Neural cell (in vitro differentiated cells): ENCODE measurements around the gene KMT2B. TPM values are rescaled to one million over a fixed set of nuclear protein-coding genes. Genes with fewer than 3 reads are reported as not detected.

Experiments used
- H2AFZ ChIP-seq: fragments of 200-600, 300-800 bp; sonication (generic), shearing (Covaris generic); 2 replicates; pipeline ENCODE4 v1.6.0; 2014; ENCODE audit warnings: low read depth, mild to moderate bottlenecking, antibody characterized with exemption, low read length, moderate library complexity
- H3F3A ChIP-seq: fragments of 200-600 bp; shearing (Covaris generic); 2 replicates; pipeline ENCODE4 v1.6.1; 2016; ENCODE audit warnings: mild to moderate bottlenecking, moderate library complexity, mixed read lengths, antibody characterized with exemption, low read length; ENCODE audit not compliant: insufficient read depth, poor library complexity, severe bottlenecking
- H3K27ac ChIP-seq: fragments of 200-600, 300-800 bp; sonication (generic), shearing (Covaris generic); 2 replicates; pipeline ENCODE4 v1.5.1; 2014; ENCODE audit warnings: mild to moderate bottlenecking, low read length, moderate library complexity
- H3K27me3 ChIP-seq: fragments of 300-800, 200-600 bp; sonication (generic), shearing (Covaris generic); 2 replicates; pipeline ENCODE4 v1.6.0; 2014; ENCODE audit warnings: mild to moderate bottlenecking, low read depth, low read length, moderate library complexity; ENCODE audit not compliant: insufficient read depth
- H3K36me3 ChIP-seq: fragments of 300-800, 200-600 bp; sonication (generic), shearing (Covaris generic); 2 replicates; pipeline ENCODE4 v1.5.1; 2014; ENCODE audit warnings: mild to moderate bottlenecking, antibody characterized with exemption, low read length, moderate library complexity; ENCODE audit not compliant: insufficient read depth
- H3K4me2 ChIP-seq: fragments of 300-800, 200-600 bp; sonication (generic), shearing (Covaris generic); 2 replicates; pipeline ENCODE4 v1.6.0; 2014; ENCODE audit warnings: mild to moderate bottlenecking, low read length
- H3K4me3 ChIP-seq: fragments of 300-800, 200-600 bp; sonication (generic), shearing (Covaris generic); 2 replicates; pipeline ENCODE4 v1.5.1; 2014; ENCODE audit warnings: mild to moderate bottlenecking, low read length, moderate library complexity
- H3K79me2 ChIP-seq: fragments of 200-600 bp; shearing (Covaris generic); replicated peaks from 2 replicates; pipeline ENCODE4 v1.6.0; 2014; ENCODE audit warnings: mild to moderate bottlenecking, low read length, moderate library complexity; ENCODE audit not compliant: insufficient read depth
- H3K9ac ChIP-seq: fragments of 300-800, 200-600 bp; sonication (generic), shearing (Covaris generic); 2 replicates; pipeline ENCODE4 v1.6.1; 2016; ENCODE audit warnings: mild to moderate bottlenecking, low read length, mixed read lengths
- H3K9me2 ChIP-seq: fragments of 200-600 bp; shearing (Covaris generic); 2 replicates; pipeline ENCODE4 v1.6.1; 2016; ENCODE audit warnings: mild to moderate bottlenecking, low read length, mixed read lengths; ENCODE audit not compliant: insufficient read depth
- H3K9me3 ChIP-seq: fragments of 200-600, 300-800 bp; sonication (generic), shearing (Covaris generic); 2 replicates; pipeline ENCODE4 v1.6.1; 2016; ENCODE audit warnings: mild to moderate bottlenecking, mixed run types, low read length, moderate library complexity, mixed read lengths
- H4K20me1 ChIP-seq: fragments of 200-600 bp; shearing (Covaris generic); 2 replicates; pipeline ENCODE4 v1.6.1; 2016; ENCODE audit warnings: mild to moderate bottlenecking, mixed run types; ENCODE audit not compliant: insufficient read depth
- CTCF ChIP-seq: fragments of 450-650 bp; IDR thresholded peaks from 2 replicates; pipeline ENCODE4 v1.5.1; 2014; ENCODE audit warnings: antibody characterized with exemption, mild to moderate bottlenecking, moderate library complexity; ENCODE audit not compliant: poor library complexity, severe bottlenecking
- EP300 ChIP-seq: fragments of 450-650 bp; conservative IDR thresholded peaks from 2 replicates; pipeline ENCODE4 v1.6.1; 2014; ENCODE audit warnings: antibody characterized with exemption, mild to moderate bottlenecking, moderate library complexity; ENCODE audit not compliant: poor library complexity, severe bottlenecking
- EZH2 ChIP-seq: fragments of 200-600, 300-800 bp; shearing (Covaris generic), sonication (generic); IDR thresholded peaks from 2 replicates; pipeline ENCODE4 v1.6.1; 2014; ENCODE audit warnings: antibody characterized with exemption, low read length, borderline replicate concordance, mild to moderate bottlenecking; ENCODE audit not compliant: insufficient read depth, poor library complexity, severe bottlenecking
- MXI1 ChIP-seq: fragments of 450-650 bp; conservative IDR thresholded peaks from 2 replicates; pipeline ENCODE4 v1.6.1; 2014; ENCODE audit warnings: antibody characterized with exemption, mild to moderate bottlenecking; ENCODE audit not compliant: poor library complexity, severe bottlenecking
- RAD21 ChIP-seq: fragments of 450-650 bp; conservative IDR thresholded peaks from 2 replicates; pipeline ENCODE4 v1.6.1; 2014; ENCODE audit warnings: antibody characterized with exemption, mild to moderate bottlenecking, moderate library complexity
- REST ChIP-seq: IDR thresholded peaks from 2 replicates; pipeline ENCODE4 v1.6.1; 2012; ENCODE audit warnings: borderline replicate concordance
- TAF1 ChIP-seq: IDR thresholded peaks from 2 replicates; pipeline ENCODE4 v1.6.1; 2012; ENCODE audit warnings: low read depth
- polyA plus RNA-seq: library from polyadenylated mRNA; depleted of rRNA; stranded (reverse); fragments of >200 nt; gene quantifications from 2 replicates; pipeline ENCODE4 v1.2.3, GENCODE V29; 2014

The KMT2B gene
- polyA plus RNA-seq, 1 donor from 2014 or later, result 15.8 TPM

DNA sequence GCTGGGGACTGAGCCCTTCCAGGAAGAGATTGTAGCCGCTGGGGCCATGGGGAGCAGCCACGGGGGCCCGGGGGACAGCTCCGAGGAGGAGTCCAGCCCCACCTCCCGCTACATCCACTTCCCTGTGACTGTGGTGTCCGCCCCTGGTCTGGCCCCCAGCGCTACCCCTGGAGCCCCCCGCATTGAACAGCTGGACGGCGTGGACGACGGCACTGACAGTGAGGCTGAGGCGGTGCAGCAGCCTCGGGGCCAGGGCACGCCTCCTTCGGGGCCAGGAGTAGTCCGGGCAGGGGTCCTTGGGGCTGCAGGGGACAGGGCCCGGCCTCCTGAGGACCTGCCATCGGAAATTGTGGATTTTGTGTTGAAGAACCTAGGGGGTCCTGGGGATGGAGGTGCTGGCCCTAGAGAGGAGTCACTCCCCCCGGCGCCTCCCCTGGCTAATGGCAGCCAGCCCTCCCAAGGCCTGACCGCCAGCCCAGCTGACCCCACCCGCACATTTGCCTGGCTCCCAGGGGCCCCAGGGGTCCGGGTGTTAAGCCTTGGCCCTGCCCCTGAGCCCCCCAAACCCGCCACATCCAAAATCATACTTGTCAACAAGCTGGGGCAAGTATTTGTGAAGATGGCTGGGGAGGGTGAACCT, 14.9 kb downstream of the KMT2B start:
- H3K27ac ChIP-seq, result no peak overlapping the region
- no peaks in the 10 kb centered on the region for H3K36me3 ChIP-seq
- H2AFZ ChIP-seq, result no peak overlapping the region
- H3K9me3 ChIP-seq, result no peaks in the 10 kb centered on the region
- no peaks in the 10 kb centered on the region for H3K9me2 ChIP-seq
- no peaks in the 10 kb centered on the region for H3K79me2 ChIP-seq
- H3K9ac ChIP-seq, result no peak overlapping the region
- H3K27me3 ChIP-seq, result no peaks in the 10 kb centered on the region
- H3K4me3 ChIP-seq, result no peak overlapping the region
- no peak overlapping the region for H3K4me2 ChIP-seq
- no peaks in the 10 kb centered on the region for H3F3A ChIP-seq
- H4K20me1 ChIP-seq, result no peaks in the 10 kb centered on the region
- TF ChIP-seq CTCF (no peak), REST (no peak), EZH2 (no peak), TAF1 (no peak)

GRCh38 chr19:35733180-35734125, 15.7 kb downstream of the KMT2B start:
- Histone ChIP-seq H4K20me1 (no peaks in the 10 kb centered on the region), H3K4me2 (no peak overlapping the region), H3K27me3 (no peaks in the 10 kb centered on the region), H3K36me3 (no peaks in the 10 kb centered on the region), H3K9me2 (no peaks in the 10 kb centered on the region), H3F3A (no peaks in the 10 kb centered on the region), H3K4me3 (no peak overlapping the region), H3K9ac (no peak overlapping the region), H3K9me3 (no peaks in the 10 kb centered on the region), H2AFZ (no peak overlapping the region), H3K79me2 (no peaks in the 10 kb centered on the region), H3K27ac (no peak overlapping the region)
- TF ChIP-seq REST, result no peak
- no peak for TF ChIP-seq RAD21
- no peak for TF ChIP-seq CTCF
- TF ChIP-seq EP300, result no peak
- no peak for TF ChIP-seq MXI1
